ENCODE measurements around the gene ZNF765. TPM values are rescaled to one million over a fixed set of nuclear protein-coding genes. Genes with fewer than 3 reads are reported as not detected.

The ZNF765 gene
- total RNA-seq, 1 donor from 2014 or later: 5.5 TPM

Other genes with a start within 250 kb of the ZNF765 start
- 4.3 and 8.8 TPM in 2 replicates for gene ZNF347, start 236.1 kb upstream of the ZNF765 start, total RNA-seq
- 2.2 and 10.8 TPM in 2 replicates for gene ZNF665, start 201.8 kb upstream of the ZNF765 start, total RNA-seq
- gene ZNF677, start 140.3 kb upstream of the ZNF765 start, total RNA-seq: 8.5 and 25.3 TPM in 2 replicates
- gene VN1R2, start 136.9 kb upstream of the ZNF765 start, total RNA-seq: not detected in 2 replicates
- gene VN1R4, start 127.4 kb upstream of the ZNF765 start, total RNA-seq: not detected in 2 replicates
- 4.5 and 4.6 TPM in 2 replicates for gene ZNF845, start 61.4 kb upstream of the ZNF765 start, total RNA-seq
- gene ZNF525, start 29.4 kb upstream of the ZNF765 start, total RNA-seq: 5.6 and 16.3 TPM in 2 replicates
- 4.4 and 6.1 TPM in 2 replicates for gene ZNF761, start 36.8 kb downstream of the ZNF765 start, total RNA-seq
- 2.6 and 4.6 TPM in 2 replicates for gene ZNF813, start 72.6 kb downstream of the ZNF765 start, total RNA-seq
- 5.3 and 6.1 TPM in 2 replicates for gene ZNF331, start 143.0 kb downstream of the ZNF765 start, total RNA-seq
- not detected in 2 replicates for gene DPRX, start 236.8 kb downstream of the ZNF765 start, total RNA-seq

All from epithelial cell of proximal tubule (primary cell).